Measurements from ENCODE around the gene APOBEC3B.

DNA sequence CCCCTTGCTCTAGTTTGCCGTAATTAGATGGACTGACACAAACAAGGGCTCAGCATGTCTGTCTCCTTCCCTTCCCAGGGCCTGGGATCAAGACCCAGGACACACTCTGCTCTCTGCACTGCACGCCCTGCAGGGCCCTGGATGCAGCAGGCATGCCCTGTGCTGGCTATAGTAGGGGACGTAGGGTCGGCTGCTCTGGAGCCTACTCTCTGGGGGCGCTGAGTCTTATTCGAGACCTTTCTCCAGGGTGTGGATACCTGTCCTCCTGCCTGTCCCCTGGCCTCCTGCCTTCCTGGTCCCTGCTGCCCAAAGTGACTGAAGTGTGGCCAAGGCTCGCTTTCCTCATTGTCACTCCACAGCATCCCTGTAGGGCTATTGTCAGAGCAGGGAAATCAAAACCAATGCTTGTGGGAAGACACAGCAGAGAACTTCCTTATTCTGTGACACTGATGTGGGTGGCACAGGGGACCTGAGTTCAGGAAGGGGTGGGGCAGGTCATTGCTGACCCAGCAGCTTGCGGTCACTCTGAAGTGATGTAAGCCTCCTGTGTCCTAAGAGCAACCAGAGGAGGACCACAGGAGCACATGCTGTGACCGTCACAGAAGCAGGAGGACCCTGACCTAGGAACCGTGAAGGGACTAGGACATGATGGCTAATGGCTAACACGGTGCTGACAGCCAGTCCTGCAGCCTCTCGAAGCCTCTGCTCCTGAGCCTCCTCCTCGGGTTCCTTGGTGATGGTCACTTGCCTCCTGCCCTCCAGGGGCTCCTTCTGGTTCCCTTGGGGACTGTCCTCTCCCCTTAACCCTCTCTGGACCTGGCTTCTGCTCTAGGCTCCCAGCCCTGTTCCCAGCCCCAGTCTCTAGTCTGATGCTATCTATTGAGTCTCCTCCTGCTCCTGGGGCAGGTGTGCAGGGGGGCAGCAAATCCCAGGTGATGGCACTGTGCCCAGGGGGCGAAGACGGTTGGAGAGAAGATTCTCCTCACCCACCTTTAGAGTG lies 14.4 kb upstream of the APOBEC3B start:
- TF ChIP-seq, protein P1, sequence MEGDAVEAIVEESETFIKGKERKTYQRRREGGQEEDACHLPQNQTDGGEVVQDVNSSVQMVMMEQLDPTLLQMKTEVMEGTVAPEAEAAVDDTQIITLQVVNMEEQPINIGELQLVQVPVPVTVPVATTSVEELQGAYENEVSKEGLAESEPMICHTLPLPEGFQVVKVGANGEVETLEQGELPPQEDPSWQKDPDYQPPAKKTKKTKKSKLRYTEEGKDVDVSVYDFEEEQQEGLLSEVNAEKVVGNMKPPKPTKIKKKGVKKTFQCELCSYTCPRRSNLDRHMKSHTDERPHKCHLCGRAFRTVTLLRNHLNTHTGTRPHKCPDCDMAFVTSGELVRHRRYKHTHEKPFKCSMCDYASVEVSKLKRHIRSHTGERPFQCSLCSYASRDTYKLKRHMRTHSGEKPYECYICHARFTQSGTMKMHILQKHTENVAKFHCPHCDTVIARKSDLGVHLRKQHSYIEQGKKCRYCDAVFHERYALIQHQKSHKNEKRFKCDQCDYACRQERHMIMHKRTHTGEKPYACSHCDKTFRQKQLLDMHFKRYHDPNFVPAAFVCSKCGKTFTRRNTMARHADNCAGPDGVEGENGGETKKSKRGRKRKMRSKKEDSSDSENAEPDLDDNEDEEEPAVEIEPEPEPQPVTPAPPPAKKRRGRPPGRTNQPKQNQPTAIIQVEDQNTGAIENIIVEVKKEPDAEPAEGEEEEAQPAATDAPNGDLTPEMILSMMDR (IDR thresholded peaks at IDR 0.05): no peak
- TF ChIP-seq POLR2A (IDR thresholded peaks at IDR 0.05) (no peak), POLR2AphosphoS5 (IDR thresholded peaks at IDR 0.05) (peak in 1 of 3 donors; percentile 13)

Measured in stomach (tissue), 4 donors.